Measurements from ENCODE around the gene RABIF. TPM values are rescaled to one million over a fixed set of nuclear protein-coding genes. Genes with fewer than 3 reads are reported as not detected.

The RABIF gene
- total RNA-seq, 1 donor from 2014 or later = 15.5 TPM

- H3K27ac Mint-ChIP-seq = no peak overlapping the region
- peaks cover 47% of the 10 kb centered on the region for H3K27me3 Mint-ChIP-seq (ENCODE audit: low read depth)
- intact Hi-C loops (cut with micrococcal nuclease) = loop anchor here (1.0 kb wide), 1 partner anchor 51 kb away; the partner anchor contains the start of gene PCAT6
- H3K36me3 Mint-ChIP-seq (ENCODE audit: low read depth) = no peaks in the 10 kb centered on the region
- DNase-seq (ENCODE audit: low spot score) = peak; percentile 28
- H3K4me3 Mint-ChIP-seq (ENCODE audit: low read depth) = peak overlapping the region; percentile 79
- H3K9me3 Mint-ChIP-seq = no peaks in the 10 kb centered on the region
- peaks cover 12% of the 10 kb centered on the region for H3K4me1 Mint-ChIP-seq (ENCODE audit: low read depth)
These were observed 27.4 kb downstream of the RABIF start for GRCh38 chr1:202861420-202862132.

GRCh38 chr1:202860744-202861419 lies 28.1 kb downstream of the RABIF start:
- Mint-ChIP-seq H3K27ac (no peak overlapping the region), H3K4me1 (ENCODE audit: low read depth) (peaks cover 12% of the 10 kb centered on the region), H3K9me3 (no peaks in the 10 kb centered on the region), H3K27me3 (ENCODE audit: low read depth) (peaks cover 47% of the 10 kb centered on the region), H3K4me3 (ENCODE audit: low read depth) (peak overlapping the region; percentile 79), H3K36me3 (ENCODE audit: low read depth) (no peaks in the 10 kb centered on the region)
- no peak for DNase-seq (ENCODE audit: low spot score)
- intact Hi-C loops (cut with micrococcal nuclease) = loop anchor here (1.0 kb wide), 1 partner anchor 51 kb away; the partner anchor contains the start of gene PCAT6

DNA sequence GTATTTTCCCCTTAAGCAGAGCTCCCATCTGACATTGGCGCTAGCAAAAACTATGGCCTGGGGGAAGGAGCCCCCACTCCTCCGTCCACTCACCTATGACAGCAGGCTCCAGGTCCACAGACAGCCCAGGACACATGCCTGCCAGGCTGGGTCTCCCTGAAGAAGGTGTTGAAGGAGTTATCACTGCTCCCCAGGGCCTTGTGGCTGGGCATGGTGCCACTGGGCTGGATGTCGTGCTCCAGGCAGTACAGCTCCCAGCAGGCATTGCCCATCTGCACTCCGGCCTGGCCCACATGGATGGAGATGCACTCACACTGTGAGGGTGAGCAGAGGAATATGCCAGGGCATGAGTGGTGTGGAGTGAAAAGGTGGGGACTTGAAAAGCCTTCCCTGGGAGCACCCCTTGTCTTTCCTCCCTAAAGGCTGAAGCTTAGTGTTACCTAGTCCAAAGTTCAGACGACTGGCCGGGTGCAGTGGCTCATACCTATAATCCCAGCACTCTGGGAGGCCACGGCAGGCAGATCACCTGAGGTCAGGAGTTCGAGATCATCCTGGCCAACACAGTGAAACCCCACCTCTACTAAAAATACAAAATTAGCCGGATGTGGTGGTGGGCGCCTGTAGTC lies 30.0 kb downstream of the RABIF start:
- no peaks in the 10 kb centered on the region for H3K9me3 Mint-ChIP-seq
- H3K4me1 Mint-ChIP-seq (ENCODE audit: low read depth) = peaks cover 12% of the 10 kb centered on the region
- no peaks in the 10 kb centered on the region for H3K36me3 Mint-ChIP-seq (ENCODE audit: low read depth)
- H3K4me3 Mint-ChIP-seq (ENCODE audit: low read depth) = no peak overlapping the region
- H3K27me3 Mint-ChIP-seq (ENCODE audit: low read depth) = peaks cover 38% of the 10 kb centered on the region
- no peak for DNase-seq (ENCODE audit: low spot score)
- H3K27ac Mint-ChIP-seq = no peak overlapping the region
- intact Hi-C loops (cut with micrococcal nuclease) = no loop called here

DNA sequence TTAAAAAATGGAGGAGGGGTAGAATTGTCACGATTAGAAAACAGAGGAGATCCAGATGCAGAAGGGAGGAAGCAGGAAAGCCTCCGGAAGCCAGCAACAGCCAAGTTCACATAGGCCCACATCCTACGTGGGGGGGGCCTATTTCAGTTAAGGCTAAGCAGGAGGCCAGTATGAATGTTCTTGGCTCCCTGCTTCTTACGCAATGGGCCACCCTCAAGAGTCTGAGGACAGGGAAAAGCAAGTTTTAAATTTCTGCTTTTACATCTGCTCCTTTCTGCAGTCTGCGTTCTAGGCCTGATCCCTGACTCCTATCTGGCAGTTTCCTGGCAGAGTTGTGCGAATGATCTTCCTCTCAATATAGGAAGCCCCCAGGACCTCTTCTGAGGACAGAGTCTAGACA lies 30.6 kb downstream of the RABIF start:
- H3K27me3 Mint-ChIP-seq (ENCODE audit: low read depth) = peaks cover 34% of the 10 kb centered on the region
- DNase-seq (ENCODE audit: low spot score) = no peak
- H3K27ac Mint-ChIP-seq = no peak overlapping the region
- intact Hi-C loops (cut with micrococcal nuclease) = no loop called here
- H3K4me1 Mint-ChIP-seq (ENCODE audit: low read depth) = peaks cover 12% of the 10 kb centered on the region
- H3K36me3 Mint-ChIP-seq (ENCODE audit: low read depth) = no peaks in the 10 kb centered on the region
- no peaks in the 10 kb centered on the region for H3K9me3 Mint-ChIP-seq
- no peak overlapping the region for H3K4me3 Mint-ChIP-seq (ENCODE audit: low read depth)

DNA sequence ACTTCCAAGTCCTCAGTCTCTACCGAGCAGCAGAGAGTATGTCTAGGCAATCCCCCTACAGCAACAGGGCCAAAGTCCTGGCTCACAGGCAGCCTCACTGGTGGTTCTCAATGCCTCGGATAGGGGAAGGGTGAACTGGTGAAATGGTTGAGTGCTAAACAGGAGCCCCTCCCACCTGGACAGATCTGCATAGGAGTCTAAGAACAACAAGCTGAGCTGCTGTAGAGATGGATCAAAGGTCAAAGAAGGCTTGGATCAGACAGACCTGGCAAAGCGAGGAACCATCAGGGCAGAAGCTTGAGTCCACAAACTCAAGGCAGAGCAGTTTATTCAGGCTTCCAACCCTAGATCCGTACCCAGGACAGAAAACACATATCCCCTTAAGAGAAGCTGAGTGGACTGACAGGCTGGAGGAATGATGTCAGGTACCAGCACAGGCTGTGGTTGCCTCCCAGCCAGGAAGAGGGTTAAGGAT lies 31.8 kb downstream of the RABIF start:
- no peak for DNase-seq (ENCODE audit: low spot score)

GRCh38 chr1:202856014-202856413 lies 32.9 kb downstream of the RABIF start:
- Mint-ChIP-seq H3K27ac (no peak overlapping the region), H3K4me3 (ENCODE audit: low read depth) (no peak overlapping the region), H3K36me3 (ENCODE audit: low read depth) (no peaks in the 10 kb centered on the region), H3K9me3 (no peaks in the 10 kb centered on the region), H3K4me1 (ENCODE audit: low read depth) (peaks cover 1% of the 10 kb centered on the region), H3K27me3 (ENCODE audit: low read depth) (peaks cover 13% of the 10 kb centered on the region)
- DNase-seq (ENCODE audit: low spot score) = no peak
- intact Hi-C loops (cut with micrococcal nuclease) = no loop called here

More for the DNA sequence above, 31.8 kb downstream of the RABIF start:
- H3K4me3 Mint-ChIP-seq (ENCODE audit: low read depth) = no peak overlapping the region
- peaks cover 23% of the 10 kb centered on the region for H3K27me3 Mint-ChIP-seq (ENCODE audit: low read depth)
- no peak overlapping the region for H3K27ac Mint-ChIP-seq
- H3K36me3 Mint-ChIP-seq (ENCODE audit: low read depth) = no peaks in the 10 kb centered on the region
- H3K9me3 Mint-ChIP-seq = no peaks in the 10 kb centered on the region
- peaks cover 11% of the 10 kb centered on the region for H3K4me1 Mint-ChIP-seq (ENCODE audit: low read depth)
- intact Hi-C loops (cut with micrococcal nuclease) = no loop called here

- intact Hi-C loops (cut with micrococcal nuclease) = no loop called here
- H3K4me1 Mint-ChIP-seq (ENCODE audit: low read depth) = peaks cover under 1% of the 10 kb centered on the region
- DNase-seq (ENCODE audit: low spot score) = no peak
- H3K36me3 Mint-ChIP-seq (ENCODE audit: low read depth) = no peaks in the 10 kb centered on the region
- H3K27me3 Mint-ChIP-seq (ENCODE audit: low read depth) = peaks cover 6% of the 10 kb centered on the region
- no peak overlapping the region for H3K4me3 Mint-ChIP-seq (ENCODE audit: low read depth)
- H3K27ac Mint-ChIP-seq = no peak overlapping the region
- H3K9me3 Mint-ChIP-seq = no peaks in the 10 kb centered on the region
These were observed 34.2 kb downstream of the RABIF start for GRCh38 chr1:202854787-202855186.

- DNase-seq (ENCODE audit: low spot score) = peak; percentile 24
- Mint-ChIP-seq H3K4me3 (ENCODE audit: low read depth) (no peak overlapping the region), H3K27ac (no peak overlapping the region), H3K9me3 (no peaks in the 10 kb centered on the region), H3K27me3 (ENCODE audit: low read depth) (no peaks in the 10 kb centered on the region), H3K36me3 (ENCODE audit: low read depth) (no peaks in the 10 kb centered on the region), H3K4me1 (ENCODE audit: low read depth) (peaks cover 7% of the 10 kb centered on the region)
- intact Hi-C loops (cut with micrococcal nuclease) = loop anchor here (2.0 kb wide), 1 partner anchor 102 kb away; no protein-coding TSS in a partner anchor
These were observed 36.6 kb downstream of the RABIF start for GRCh38 chr1:202852163-202852904.

- Mint-ChIP-seq H3K4me1 (ENCODE audit: low read depth) (peaks cover 7% of the 10 kb centered on the region), H3K9me3 (no peaks in the 10 kb centered on the region), H3K4me3 (ENCODE audit: low read depth) (no peak overlapping the region), H3K27ac (no peak overlapping the region), H3K36me3 (ENCODE audit: low read depth) (no peaks in the 10 kb centered on the region), H3K27me3 (ENCODE audit: low read depth) (peaks cover 3% of the 10 kb centered on the region)
- intact Hi-C loops (cut with micrococcal nuclease) = no loop called here
- no peak for DNase-seq (ENCODE audit: low spot score)
These were observed 38.2 kb downstream of the RABIF start for GRCh38 chr1:202850593-202851362.

DNA sequence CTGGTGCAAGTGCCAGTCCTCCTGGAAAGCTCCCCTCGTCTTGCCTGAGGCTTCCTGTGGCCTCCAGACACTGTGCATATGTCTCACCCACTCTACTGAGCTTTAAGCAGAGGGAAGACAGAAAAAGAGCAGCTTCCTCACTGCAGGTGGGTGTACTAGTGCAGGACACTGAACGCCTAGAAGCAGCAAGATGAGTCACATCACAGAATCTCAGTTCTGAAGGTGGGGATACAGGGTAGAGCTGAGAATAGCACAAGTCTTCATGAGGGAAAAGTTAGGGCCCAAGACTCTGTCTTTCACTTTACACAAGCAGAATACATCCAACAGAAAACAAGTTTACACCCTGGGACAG lies 40.8 kb downstream of the RABIF start:
- H3K36me3 Mint-ChIP-seq (ENCODE audit: low read depth) = no peaks in the 10 kb centered on the region
- peaks cover 7% of the 10 kb centered on the region for H3K4me1 Mint-ChIP-seq (ENCODE audit: low read depth)
- H3K27me3 Mint-ChIP-seq (ENCODE audit: low read depth) = peaks cover 3% of the 10 kb centered on the region
- intact Hi-C loops (cut with micrococcal nuclease) = no loop called here
- no peak overlapping the region for H3K4me3 Mint-ChIP-seq (ENCODE audit: low read depth)
- no peaks in the 10 kb centered on the region for H3K9me3 Mint-ChIP-seq
- no peak overlapping the region for H3K27ac Mint-ChIP-seq
- no peak for DNase-seq (ENCODE audit: low spot score)

DNA sequence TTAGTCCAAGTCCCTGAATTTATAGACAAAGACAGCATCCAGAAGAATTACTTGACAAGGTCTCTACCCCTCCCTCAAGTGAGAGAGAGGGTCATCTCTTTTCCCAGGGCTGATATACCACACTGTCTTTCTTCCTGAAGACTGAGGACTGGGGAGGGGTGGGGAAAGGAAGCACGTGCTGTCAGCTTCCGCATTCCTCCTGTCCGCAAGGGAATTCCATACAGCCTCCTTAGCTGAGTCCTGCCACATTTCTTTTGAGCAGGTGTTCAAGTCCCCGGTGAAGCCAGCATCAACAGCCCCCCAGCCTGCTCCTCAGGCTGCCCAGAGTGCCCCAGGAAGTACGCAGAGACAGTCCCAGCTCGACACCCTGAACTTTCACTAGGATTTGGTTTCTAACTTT lies 44.0 kb downstream of the RABIF start:
- H3K4me3 Mint-ChIP-seq (ENCODE audit: low read depth) = no peak overlapping the region
- peaks cover 7% of the 10 kb centered on the region for H3K4me1 Mint-ChIP-seq (ENCODE audit: low read depth)
- H3K36me3 Mint-ChIP-seq (ENCODE audit: low read depth) = no peaks in the 10 kb centered on the region
- H3K9me3 Mint-ChIP-seq = no peaks in the 10 kb centered on the region
- no peak overlapping the region for H3K27ac Mint-ChIP-seq
- intact Hi-C loops (cut with micrococcal nuclease) = no loop called here
- H3K27me3 Mint-ChIP-seq (ENCODE audit: low read depth) = peaks cover 3% of the 10 kb centered on the region
- no peak for DNase-seq (ENCODE audit: low spot score)

GRCh38 chr1:202844259-202844658 lies 44.7 kb downstream of the RABIF start:
- no peak overlapping the region for H3K27ac Mint-ChIP-seq
- H3K4me3 Mint-ChIP-seq (ENCODE audit: low read depth) = no peak overlapping the region
- intact Hi-C loops (cut with micrococcal nuclease) = no loop called here
- peaks cover 7% of the 10 kb centered on the region for H3K4me1 Mint-ChIP-seq (ENCODE audit: low read depth)
- no peak for DNase-seq (ENCODE audit: low spot score)
- H3K9me3 Mint-ChIP-seq = no peaks in the 10 kb centered on the region
- H3K36me3 Mint-ChIP-seq (ENCODE audit: low read depth) = no peaks in the 10 kb centered on the region
- H3K27me3 Mint-ChIP-seq (ENCODE audit: low read depth) = peaks cover 3% of the 10 kb centered on the region

Measured in activated T-helper 2 cell treated with anti-CD3 and anti-CD28 coated beads, Interferon-gamma antibody, Interleukin-2, Interleukin-4, amounts not matched to agents 10 μg/mL and 5 μg/mL and 100 μg/mL, durations not matched to agents 14 hours and 24 hours and 36 hours (primary cell).